CD1c-positive myeloid dendritic cell (primary cell): ENCODE measurements around the gene HPS5.

Experiments
- DNase-seq: peaks from one replicate; pipeline ENCODE4 v3.0.0-alpha.2; 2016; ENCODE audit errors: extremely low spot score

The HPS5 gene

GRCh38 chr11:18321578-18321968 lies 367 bp downstream of the HPS5 start:
- DNase-seq = peak; percentile 61

DNA sequence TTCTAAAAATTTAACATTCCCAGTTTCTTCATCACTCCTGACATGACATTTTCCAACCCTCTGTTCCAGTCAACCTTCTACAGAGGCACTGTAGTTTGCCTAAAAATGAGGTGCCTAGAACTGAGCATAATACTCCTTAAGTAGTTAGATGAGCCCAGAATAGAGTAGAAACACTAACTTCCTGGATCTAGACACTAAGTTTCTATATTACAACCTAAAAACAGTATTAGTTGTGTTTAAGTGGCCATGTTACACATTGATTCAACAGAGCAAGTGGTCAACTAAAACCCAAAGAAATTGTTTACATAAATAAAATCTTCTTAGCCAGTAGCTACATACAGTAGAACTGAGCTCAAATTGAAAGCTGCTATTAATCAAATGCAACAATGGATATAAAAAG lies 1.3 kb downstream of the HPS5 start:
- no peak for DNase-seq

DNA sequence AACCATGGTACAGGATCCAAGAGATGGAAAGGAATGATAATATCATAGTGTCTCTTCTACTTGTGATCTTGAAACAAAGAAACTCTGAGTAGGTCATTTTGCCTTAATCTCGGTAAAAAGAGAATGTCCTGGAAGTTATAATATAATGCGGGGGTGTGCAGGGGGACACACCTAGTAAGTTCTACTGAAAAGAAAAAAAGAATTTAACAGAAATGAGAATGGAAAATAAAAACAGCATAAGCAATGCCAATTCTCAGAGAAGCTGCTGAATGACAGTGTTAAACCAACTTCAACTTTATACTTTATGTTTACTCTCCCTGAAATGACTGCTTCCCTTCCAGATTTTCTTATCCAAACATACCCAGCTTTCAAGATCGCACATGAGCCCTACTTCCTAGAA lies 2.0 kb downstream of the HPS5 start:
- DNase-seq = no peak

DNA sequence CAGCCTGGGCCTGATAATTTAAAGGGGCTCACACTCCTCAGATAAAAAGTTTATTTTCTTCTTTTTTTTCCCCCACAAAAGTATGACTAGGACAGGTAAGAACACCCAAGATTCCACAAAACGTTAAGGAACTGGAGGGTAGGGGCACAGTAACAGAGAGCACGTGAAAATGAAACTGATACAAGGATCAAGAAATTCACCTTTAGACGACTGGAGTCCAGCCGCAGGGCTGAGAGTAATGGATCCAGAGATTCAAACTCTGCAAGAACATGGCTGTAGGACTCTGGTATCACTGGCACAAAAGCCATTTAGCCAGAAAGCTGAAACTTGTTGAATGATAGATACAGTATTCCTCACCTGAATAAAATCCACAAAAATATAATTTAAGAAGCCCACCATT lies 4.4 kb downstream of the HPS5 start:
- no peak for DNase-seq

GRCh38 chr11:18315893-18316292 lies 6.0 kb downstream of the HPS5 start:
- DNase-seq = no peak

GRCh38 chr11:18314784-18315523 lies 7.0 kb downstream of the HPS5 start:
- peak; percentile 73 for DNase-seq

- no peak for DNase-seq
Measured at GRCh38 chr11:18313965-18314763, 7.8 kb downstream of the HPS5 start.

GRCh38 chr11:18312663-18313420 lies 9.1 kb downstream of the HPS5 start:
- DNase-seq = peak; percentile 69

DNA sequence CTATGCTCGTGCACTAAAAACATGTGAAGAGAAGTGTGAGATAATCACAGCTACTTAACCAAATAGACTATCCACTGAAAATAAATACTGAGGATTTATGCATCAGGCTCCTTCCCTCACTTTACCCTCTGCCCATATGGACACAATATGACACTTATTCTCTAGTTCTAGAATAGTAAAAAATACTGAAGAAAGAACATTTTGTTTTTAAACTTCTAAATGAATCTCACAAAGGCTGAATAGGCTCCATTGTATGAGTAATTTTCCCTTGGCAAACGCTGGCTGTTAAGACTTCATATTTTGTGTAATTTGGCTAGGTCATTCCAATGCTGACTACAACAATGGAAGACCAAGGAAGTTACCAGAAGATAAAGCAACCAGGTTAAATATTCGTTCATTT lies 9.9 kb downstream of the HPS5 start:
- DNase-seq = no peak

DNA sequence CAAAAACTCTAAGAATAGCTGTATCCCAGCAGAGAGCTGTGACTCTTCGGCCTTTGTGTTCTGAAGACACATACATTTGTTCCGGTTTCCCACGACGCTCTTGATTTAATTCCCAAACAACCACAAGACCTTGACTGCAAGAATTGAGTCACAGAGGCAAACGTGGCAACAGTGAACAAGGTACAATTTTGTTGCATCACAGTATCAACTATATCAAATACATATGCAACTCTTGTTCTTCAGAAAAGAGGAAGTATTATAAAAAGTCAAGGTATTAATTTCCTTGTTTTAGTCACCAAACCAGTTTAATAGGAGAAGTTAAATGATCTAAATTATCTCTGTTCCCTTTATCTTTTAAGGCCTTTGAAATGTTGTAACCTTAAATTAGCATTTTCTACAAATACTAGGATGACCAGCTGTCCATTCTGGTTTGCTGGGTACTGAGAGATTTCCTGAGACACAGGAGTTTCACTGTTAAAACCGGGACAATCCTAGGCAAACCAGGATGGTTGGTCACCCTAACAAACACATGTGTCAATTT lies 11.1 kb downstream of the HPS5 start:
- DNase-seq = peak; percentile 91

DNA sequence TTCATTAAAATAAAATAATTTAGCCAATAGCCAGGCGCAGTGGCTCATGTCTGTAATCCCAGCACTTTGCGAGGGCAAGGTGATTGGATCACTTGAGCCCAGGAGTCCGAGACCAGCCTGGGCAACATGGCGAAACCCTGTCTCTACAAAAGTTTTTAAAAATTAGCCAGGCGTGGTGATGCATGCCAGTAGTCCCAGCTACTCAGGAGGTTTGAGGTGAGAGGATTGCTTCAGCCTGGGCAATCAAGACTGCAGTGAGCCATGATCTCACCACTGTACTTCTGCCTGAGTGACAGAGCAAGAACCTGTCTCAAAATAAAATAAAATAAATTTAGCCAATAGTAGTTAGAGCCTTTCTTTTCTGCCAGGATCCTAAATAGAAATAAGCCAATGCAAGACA lies 12.2 kb downstream of the HPS5 start:
- no peak for DNase-seq

DNA sequence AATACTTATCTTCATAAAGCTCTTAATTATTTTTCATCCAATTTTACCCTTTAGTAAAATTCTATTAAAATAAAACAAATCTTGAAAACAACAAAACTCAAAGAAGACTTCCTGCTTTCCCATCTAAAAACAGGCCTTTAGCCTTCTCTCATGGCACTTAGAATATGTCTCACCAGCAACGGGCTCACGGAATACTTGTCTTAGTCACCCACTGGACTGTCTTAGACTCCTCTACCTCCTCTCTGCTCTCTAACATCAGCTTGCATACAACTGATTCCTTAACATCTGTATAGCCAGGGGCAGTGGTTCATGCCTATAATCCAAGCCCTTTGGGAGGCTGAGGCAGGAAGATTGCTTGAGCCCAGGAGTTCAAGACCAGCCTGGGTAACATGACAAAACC lies 13.7 kb downstream of the HPS5 start:
- DNase-seq = no peak

GRCh38 chr11:18307461-18308139 lies 14.3 kb downstream of the HPS5 start:
- no peak for DNase-seq

DNA sequence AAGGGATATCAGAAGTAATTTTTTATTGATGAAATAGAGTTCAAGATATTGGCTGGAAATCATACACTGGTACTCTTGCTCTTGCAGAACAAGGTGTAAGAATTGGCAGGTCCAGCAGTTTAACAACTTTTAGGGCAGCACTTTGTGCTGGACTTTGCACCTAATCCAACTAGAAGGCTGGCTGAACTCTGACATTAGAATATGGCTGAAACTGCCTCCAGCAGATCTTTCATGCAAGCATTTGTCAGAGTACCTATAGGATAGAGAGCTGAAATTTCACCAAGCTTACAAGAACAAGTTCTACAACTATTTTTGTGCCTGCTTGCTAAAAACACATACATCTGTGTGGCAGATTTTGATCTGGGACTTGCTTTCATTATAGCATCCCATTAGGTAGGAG lies 17.2 kb downstream of the HPS5 start:
- no peak for DNase-seq

DNA sequence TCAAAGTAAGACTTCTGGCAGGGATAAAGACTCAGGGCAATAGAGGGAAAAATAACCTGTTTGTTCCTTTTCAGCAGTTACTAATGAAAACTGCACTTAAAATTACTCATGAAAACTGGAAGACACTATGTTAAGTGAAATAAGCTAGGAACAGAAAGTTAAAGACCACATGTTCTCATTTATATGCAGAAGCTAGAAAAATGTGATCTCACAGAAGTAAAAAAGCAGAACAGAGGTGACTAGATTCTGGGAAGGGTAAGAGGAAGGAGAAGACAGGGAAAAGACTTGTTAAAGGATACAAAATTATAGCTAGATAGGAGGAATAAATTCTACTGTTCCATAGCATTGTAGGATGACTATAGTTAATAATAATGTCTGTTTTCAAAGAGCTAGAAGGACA lies 22.2 kb downstream of the HPS5 start:
- DNase-seq = peak; percentile 72

DNA sequence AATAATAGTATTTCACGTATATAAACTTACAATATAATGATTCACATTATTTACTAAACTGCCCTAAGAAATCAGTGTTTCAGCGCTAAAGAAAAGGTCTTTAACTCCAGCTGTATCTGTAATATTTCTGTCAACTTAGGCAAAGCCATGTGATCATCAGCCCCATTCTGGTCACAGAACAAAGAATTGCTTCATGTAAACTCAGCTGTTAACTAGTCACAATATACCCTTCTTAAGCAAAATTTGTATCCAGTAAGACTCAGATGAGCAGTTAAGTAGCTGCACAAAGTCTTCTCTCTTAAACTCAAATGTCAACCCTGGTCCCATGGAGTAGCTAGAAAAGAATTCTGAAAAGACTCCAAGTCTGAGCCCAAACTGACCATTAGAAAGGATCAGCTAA lies 26.6 kb downstream of the HPS5 start:
- no peak for DNase-seq

- no peak for DNase-seq
Measured at GRCh38 chr11:18294862-18295261, 27.1 kb downstream of the HPS5 start.

GRCh38 chr11:18288911-18289310 lies 33.0 kb downstream of the HPS5 start:
- DNase-seq = no peak

DNA sequence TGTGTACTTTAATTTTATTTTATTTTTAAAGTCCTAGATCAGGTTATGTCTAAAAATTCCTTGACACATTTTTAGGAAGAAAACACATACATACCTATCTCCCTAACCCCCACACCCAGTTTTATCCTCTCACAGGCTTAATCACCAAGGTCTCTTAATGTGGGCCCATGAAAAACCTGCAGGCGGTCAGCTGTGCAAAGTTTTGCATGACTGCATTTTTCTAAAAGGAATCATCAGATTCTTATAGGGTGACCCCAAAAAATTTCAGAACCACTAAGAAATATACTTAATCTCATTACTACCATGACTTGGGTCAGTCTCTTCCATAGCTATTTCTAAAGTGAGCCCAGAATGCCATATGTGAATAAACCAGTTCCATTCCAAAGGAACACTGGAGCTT lies 36.1 kb downstream of the HPS5 start:
- no peak for DNase-seq

DNA sequence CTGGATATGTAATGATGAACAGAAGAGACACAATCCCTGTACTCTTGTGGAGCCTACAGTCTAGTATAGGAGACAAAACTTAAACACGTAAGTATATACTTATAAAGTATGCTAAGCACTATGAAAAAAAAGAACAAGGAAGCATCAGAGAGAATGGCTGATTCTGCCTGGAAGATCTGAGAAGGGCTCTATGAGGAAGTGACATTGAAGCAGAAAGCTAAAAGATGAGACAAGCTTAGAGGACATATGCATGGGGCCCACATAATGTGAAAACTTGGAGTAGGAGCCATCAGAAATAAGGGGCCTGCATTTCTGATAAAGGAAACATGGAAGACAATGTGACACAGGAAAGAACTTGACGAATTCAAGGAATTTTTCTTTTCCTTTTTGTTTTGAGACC lies 39.3 kb downstream of the HPS5 start:
- peak; percentile 12 for DNase-seq

- peak; percentile 52 for DNase-seq
Measured at GRCh38 chr11:18280438-18281045, 41.4 kb downstream of the HPS5 start.
